Neutrophil (primary cell): ENCODE results near the gene SNAI3.

ENCODE experiments used
- H3K27ac ChIP-seq: fragments of 200-600 bp; sonication (generic); 2 replicates; pipeline ENCODE4 v1.5.1; 2016; ENCODE audit warnings: mild to moderate bottlenecking, moderate library complexity
- H3K27me3 ChIP-seq: fragments of 200-600 bp; sonication (generic); 2 replicates; pipeline ENCODE4 v1.6.0; 2016; ENCODE audit warnings: mild to moderate bottlenecking
- H3K36me3 ChIP-seq: fragments of 200-600 bp; sonication (generic); 2 replicates; pipeline ENCODE4 v1.5.1; 2017
- H3K4me1 ChIP-seq, 2 experiments: fragments of 200-600 bp in 1 of 2; sonication (generic) in 1 of 2; 1 replicate in 1 of 2; 2 replicates in 1 of 2; pipeline versions ENCODE4 v1.5.1 to v1.6.1; 2013 to 2016; ENCODE audit warnings: low read depth in 1 of 2, low read length in 1 of 2, mild to moderate bottlenecking in 1 of 2, moderate library complexity in 1 of 2; ENCODE audit not compliant: control insufficient read depth in 1 of 2, insufficient read depth in 1 of 2
- H3K4me3 ChIP-seq, 2 experiments: fragments of 200-600 bp in 1 of 2; sonication (generic) in 1 of 2; 1 replicate in 1 of 2; 2 replicates in 1 of 2; pipeline ENCODE4 v1.5.1; 2013 to 2016; ENCODE audit warnings: low read depth in 1 of 2, low read length in 1 of 2, mild to moderate bottlenecking in 1 of 2, moderate library complexity in 1 of 2
- H3K9me3 ChIP-seq: fragments of 200-600 bp; sonication (generic); 2 replicates; pipeline ENCODE4 v1.5.1; 2016
- TF ChIP-seq, protein P1 (sequence below): fragments of 200-600 bp; sonication (generic); IDR thresholded peaks from 2 replicates; pipeline ENCODE4 v1.5.1; 2016; ENCODE audit warnings: antibody characterized with exemption

SNAI3 gene

DNA sequence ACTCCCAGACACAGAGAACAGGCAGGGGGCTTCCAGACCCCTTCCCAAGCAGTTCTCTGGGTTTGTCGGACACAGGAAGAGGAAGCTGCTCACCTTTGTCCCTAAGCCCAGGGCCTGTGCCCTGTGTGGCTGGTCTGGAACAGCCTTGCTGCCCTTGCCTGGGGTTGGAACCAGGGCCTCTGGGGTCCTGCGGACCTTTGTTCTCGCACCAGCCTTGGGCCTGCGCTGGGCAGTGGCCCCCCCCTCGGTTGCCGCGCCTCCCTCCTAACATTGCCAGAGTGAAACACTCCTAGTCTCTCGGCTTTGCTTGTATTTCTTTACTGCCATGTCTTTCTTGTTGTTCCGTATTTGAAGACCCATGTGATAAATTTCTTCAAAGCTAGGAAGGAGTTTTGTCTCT is 56.5 kb downstream of the SNAI3 start:
- no peak overlapping the region for H3K27ac ChIP-seq
- no peaks in the 10 kb centered on the region for H3K9me3 ChIP-seq
- H3K4me1 ChIP-seq: peaks cover 10 to 14% of the 10 kb centered on the region in 2 experiments
- H3K36me3 ChIP-seq: peaks cover 72% of the 10 kb centered on the region
- TF ChIP-seq, protein P1, sequence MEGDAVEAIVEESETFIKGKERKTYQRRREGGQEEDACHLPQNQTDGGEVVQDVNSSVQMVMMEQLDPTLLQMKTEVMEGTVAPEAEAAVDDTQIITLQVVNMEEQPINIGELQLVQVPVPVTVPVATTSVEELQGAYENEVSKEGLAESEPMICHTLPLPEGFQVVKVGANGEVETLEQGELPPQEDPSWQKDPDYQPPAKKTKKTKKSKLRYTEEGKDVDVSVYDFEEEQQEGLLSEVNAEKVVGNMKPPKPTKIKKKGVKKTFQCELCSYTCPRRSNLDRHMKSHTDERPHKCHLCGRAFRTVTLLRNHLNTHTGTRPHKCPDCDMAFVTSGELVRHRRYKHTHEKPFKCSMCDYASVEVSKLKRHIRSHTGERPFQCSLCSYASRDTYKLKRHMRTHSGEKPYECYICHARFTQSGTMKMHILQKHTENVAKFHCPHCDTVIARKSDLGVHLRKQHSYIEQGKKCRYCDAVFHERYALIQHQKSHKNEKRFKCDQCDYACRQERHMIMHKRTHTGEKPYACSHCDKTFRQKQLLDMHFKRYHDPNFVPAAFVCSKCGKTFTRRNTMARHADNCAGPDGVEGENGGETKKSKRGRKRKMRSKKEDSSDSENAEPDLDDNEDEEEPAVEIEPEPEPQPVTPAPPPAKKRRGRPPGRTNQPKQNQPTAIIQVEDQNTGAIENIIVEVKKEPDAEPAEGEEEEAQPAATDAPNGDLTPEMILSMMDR: no peak
- no peak overlapping the region for H3K4me3 ChIP-seq
- peaks cover 11% of the 10 kb centered on the region for H3K27me3 ChIP-seq

- TF ChIP-seq, protein P1: no peak
- Histone ChIP-seq H3K9me3 (no peaks in the 10 kb centered on the region), H3K4me1 (peaks cover under 1% of the 10 kb centered on the region in 2 experiments), H3K36me3 (peaks cover 85% of the 10 kb centered on the region), H3K27ac (no peak overlapping the region), H3K27me3 (no peaks in the 10 kb centered on the region), H3K4me3 (no peak overlapping the region)
Observed at GRCh38 chr16:88628512-88628974, 57.8 kb downstream of the SNAI3 start.
